Nephron progenitor cell (in vitro differentiated cells): Measurements from ENCODE around the gene ARHGAP25.

Experiments
- DNase-seq: peaks from one replicate; pipeline ENCODE4 v3.0.0; 2021
- H3K27ac Mint-ChIP-seq: 2 replicates; pipeline ENCODE4 v1.8.0; 2021; ENCODE audit warnings: mild to moderate bottlenecking, moderate library complexity, mixed read lengths
- H3K27me3 Mint-ChIP-seq: 2 replicates; pipeline ENCODE4 v1.8.0; 2021; ENCODE audit warnings: mild to moderate bottlenecking, low read depth, mixed read lengths; ENCODE audit not compliant: poor library complexity
- H3K36me3 Mint-ChIP-seq: 2 replicates; pipeline ENCODE4 v1.8.0; 2021; ENCODE audit warnings: low read depth, mixed read lengths
- H3K4me1 Mint-ChIP-seq: 2 replicates; pipeline ENCODE4 v1.8.0; 2021; ENCODE audit warnings: mixed read lengths
- H3K4me3 Mint-ChIP-seq: 2 replicates; pipeline ENCODE4 v1.8.0; 2021; ENCODE audit warnings: mild to moderate bottlenecking, moderate library complexity, mixed read lengths
- H3K9me3 Mint-ChIP-seq: 2 replicates; pipeline ENCODE4 v1.8.0; 2021; ENCODE audit warnings: mild to moderate bottlenecking, moderate library complexity, mixed read lengths
- CTCF ChIP-seq: fragments of 200-600 bp; sonication (generic); IDR thresholded peaks from 2 replicates; pipeline ENCODE4 v1.5.0; 2021; ENCODE audit warnings: antibody characterized with exemption

Gene ARHGAP25

GRCh38 chr2:68838641-68839040 lies 104.0 kb downstream of the ARHGAP25 start:
- DNase-seq = no peak
- Mint-ChIP-seq H3K36me3 (no peaks in the 10 kb centered on the region), H3K27ac (no peak overlapping the region), H3K4me1 (no peaks in the 10 kb centered on the region), H3K9me3 (peaks cover 7% of the 10 kb centered on the region), H3K27me3 (peaks cover 2% of the 10 kb centered on the region), H3K4me3 (no peak overlapping the region)
- no peak for TF ChIP-seq CTCF

- Mint-ChIP-seq H3K4me3 (no peak overlapping the region), H3K4me1 (no peaks in the 10 kb centered on the region), H3K9me3 (peaks cover 7% of the 10 kb centered on the region), H3K27me3 (peaks cover 2% of the 10 kb centered on the region), H3K36me3 (no peaks in the 10 kb centered on the region), H3K27ac (no peak overlapping the region)
- no peak for TF ChIP-seq CTCF
- DNase-seq = no peak
Observed at GRCh38 chr2:68839260-68839833, 104.7 kb downstream of the ARHGAP25 start.

GRCh38 chr2:68845043-68845442 lies 110.4 kb downstream of the ARHGAP25 start:
- H3K9me3 Mint-ChIP-seq = peaks cover 4% of the 10 kb centered on the region
- H3K4me1 Mint-ChIP-seq = no peaks in the 10 kb centered on the region
- no peak overlapping the region for H3K27ac Mint-ChIP-seq
- H3K36me3 Mint-ChIP-seq = no peaks in the 10 kb centered on the region
- no peak for TF ChIP-seq CTCF
- DNase-seq = no peak
- H3K27me3 Mint-ChIP-seq = peaks cover 3% of the 10 kb centered on the region
- H3K4me3 Mint-ChIP-seq = no peak overlapping the region

GRCh38 chr2:68846091-68846490 lies 111.5 kb downstream of the ARHGAP25 start:
- no peak for DNase-seq
- Mint-ChIP-seq H3K4me1 (no peaks in the 10 kb centered on the region), H3K36me3 (no peaks in the 10 kb centered on the region), H3K9me3 (no peaks in the 10 kb centered on the region), H3K4me3 (no peak overlapping the region), H3K27ac (no peak overlapping the region), H3K27me3 (peaks cover 8% of the 10 kb centered on the region)
- no peak for TF ChIP-seq CTCF

GRCh38 chr2:68847751-68848150 lies 113.1 kb downstream of the ARHGAP25 start:
- no peak for DNase-seq
- Mint-ChIP-seq H3K9me3 (no peaks in the 10 kb centered on the region), H3K4me1 (no peaks in the 10 kb centered on the region), H3K4me3 (no peak overlapping the region), H3K27me3 (peaks cover 8% of the 10 kb centered on the region), H3K27ac (no peak overlapping the region), H3K36me3 (no peaks in the 10 kb centered on the region)
- TF ChIP-seq CTCF = no peak

- TF ChIP-seq CTCF = no peak
- H3K4me1 Mint-ChIP-seq = no peaks in the 10 kb centered on the region
- no peak for DNase-seq
- no peak overlapping the region for H3K27ac Mint-ChIP-seq
- H3K4me3 Mint-ChIP-seq = no peak overlapping the region
- H3K27me3 Mint-ChIP-seq = peaks cover 8% of the 10 kb centered on the region
- H3K36me3 Mint-ChIP-seq = no peaks in the 10 kb centered on the region
- H3K9me3 Mint-ChIP-seq = no peaks in the 10 kb centered on the region
Observed at GRCh38 chr2:68849579-68850030, 115.0 kb downstream of the ARHGAP25 start.
